ENCODE data around the gene SALL4.

Gene SALL4

GRCh38 chr20:51734876-51735720, 67.2 kb downstream of the SALL4 start:
- no peak for DNase-seq

- no peak for DNase-seq
These were observed 69.3 kb downstream of the SALL4 start for GRCh38 chr20:51733070-51733469.

Data from NCI-H187 treated with DMSO at 0.1 percent for 48 hours (cell line).